Measurements from ENCODE around the gene CPSF4.

- TF ChIP-seq GATA3 (IDR thresholded peaks at IDR 0.05; ENCODE audit: low read depth, low read length) (no peak), GATA2 (IDR thresholded peaks at IDR 0.05; ENCODE audit: low read depth, low read length) (no peak)
Observed at GRCh38 chr7:99459087-99459486, 20.3 kb downstream of the CPSF4 start.
